ENCODE measurements around the gene DLGAP1.

DNA sequence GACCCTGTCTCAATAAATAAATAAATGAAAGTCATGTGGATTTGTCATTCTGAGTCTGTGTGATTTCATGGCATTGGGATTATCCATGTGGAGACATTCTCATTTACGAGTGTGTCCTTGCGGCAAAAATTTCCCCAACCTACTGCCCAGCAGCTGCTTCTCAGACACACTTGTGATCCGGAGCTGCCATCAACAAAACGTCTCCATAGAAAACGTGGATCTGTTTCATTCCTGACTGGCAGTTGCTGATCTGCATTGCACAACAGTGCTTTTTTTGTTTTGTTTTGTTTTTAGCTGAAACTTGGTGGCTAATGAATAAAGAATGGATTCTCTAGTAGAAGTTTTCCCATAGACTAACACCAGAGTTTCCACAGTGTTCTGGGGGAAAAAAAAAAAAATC is 930.4 kb downstream of the DLGAP1 start:
- TF ChIP-seq, protein P1, sequence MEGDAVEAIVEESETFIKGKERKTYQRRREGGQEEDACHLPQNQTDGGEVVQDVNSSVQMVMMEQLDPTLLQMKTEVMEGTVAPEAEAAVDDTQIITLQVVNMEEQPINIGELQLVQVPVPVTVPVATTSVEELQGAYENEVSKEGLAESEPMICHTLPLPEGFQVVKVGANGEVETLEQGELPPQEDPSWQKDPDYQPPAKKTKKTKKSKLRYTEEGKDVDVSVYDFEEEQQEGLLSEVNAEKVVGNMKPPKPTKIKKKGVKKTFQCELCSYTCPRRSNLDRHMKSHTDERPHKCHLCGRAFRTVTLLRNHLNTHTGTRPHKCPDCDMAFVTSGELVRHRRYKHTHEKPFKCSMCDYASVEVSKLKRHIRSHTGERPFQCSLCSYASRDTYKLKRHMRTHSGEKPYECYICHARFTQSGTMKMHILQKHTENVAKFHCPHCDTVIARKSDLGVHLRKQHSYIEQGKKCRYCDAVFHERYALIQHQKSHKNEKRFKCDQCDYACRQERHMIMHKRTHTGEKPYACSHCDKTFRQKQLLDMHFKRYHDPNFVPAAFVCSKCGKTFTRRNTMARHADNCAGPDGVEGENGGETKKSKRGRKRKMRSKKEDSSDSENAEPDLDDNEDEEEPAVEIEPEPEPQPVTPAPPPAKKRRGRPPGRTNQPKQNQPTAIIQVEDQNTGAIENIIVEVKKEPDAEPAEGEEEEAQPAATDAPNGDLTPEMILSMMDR (IDR thresholded peaks at IDR 0.05 in 8 of 11, conservative IDR thresholded peaks at IDR 0.05 in 3 of 11): no peak
- no peak for TF ChIP-seq POLR2A (IDR thresholded peaks at IDR 0.05)

Data from spleen (tissue), 7 donors.